GM19372 (cell line): ENCODE measurements around the gene BCL11B.

Experiments
- ATAC-seq: cut with Tn5 transposase; IDR thresholded peaks from one replicate; pipeline ENCODE4 v1.9.1; 2021; ENCODE audit warnings: mild to moderate bottlenecking, low read depth, moderate library complexity; ENCODE audit not compliant: unreplicated experiment

Gene BCL11B

GRCh38 chr14:99268810-99269707 is 2.9 kb downstream of the BCL11B start:
- ATAC-seq: no peak

GRCh38 chr14:99267837-99268781 is 3.9 kb downstream of the BCL11B start:
- ATAC-seq: no peak

GRCh38 chr14:99267381-99267780 is 4.6 kb downstream of the BCL11B start:
- ATAC-seq: no peak

- ATAC-seq: peak; percentile 69
Measured at GRCh38 chr14:99266181-99267178, 5.5 kb downstream of the BCL11B start.

GRCh38 chr14:99265571-99265970 is 6.4 kb downstream of the BCL11B start:
- no peak for ATAC-seq

- no peak for ATAC-seq
Measured at GRCh38 chr14:99264691-99265450, 7.1 kb downstream of the BCL11B start.

GRCh38 chr14:99263564-99264330 is 8.2 kb downstream of the BCL11B start:
- no peak for ATAC-seq

GRCh38 chr14:99262977-99263448 is 9.0 kb downstream of the BCL11B start:
- ATAC-seq: no peak

- no peak for ATAC-seq
Measured at GRCh38 chr14:99261912-99262787, 9.8 kb downstream of the BCL11B start.

GRCh38 chr14:99260587-99261551 is 11.1 kb downstream of the BCL11B start:
- no peak for ATAC-seq

- ATAC-seq: no peak
Measured at GRCh38 chr14:99260116-99260515, 11.9 kb downstream of the BCL11B start.

- ATAC-seq: no peak
Measured at GRCh38 chr14:99258876-99259726, 12.9 kb downstream of the BCL11B start.

GRCh38 chr14:99258341-99258861 is 13.6 kb downstream of the BCL11B start:
- ATAC-seq: no peak

- no peak for ATAC-seq
Measured at GRCh38 chr14:99257673-99258221, 14.2 kb downstream of the BCL11B start.

- ATAC-seq: no peak
Measured at GRCh38 chr14:99257122-99257672, 14.8 kb downstream of the BCL11B start.
